GOT3 (cell line): ENCODE results near the gene SLC47A2.

Source experiments
- DNase-seq: peaks from one replicate; lab custom pipeline; 2025; ENCODE audit warnings: mixed read lengths; lab: John Stamatoyannopoulos, UW

SLC47A2 gene

GRCh38 chr17:19747159-19747719 is 30.9 kb upstream of the SLC47A2 start:
- no peak for DNase-seq

DNA sequence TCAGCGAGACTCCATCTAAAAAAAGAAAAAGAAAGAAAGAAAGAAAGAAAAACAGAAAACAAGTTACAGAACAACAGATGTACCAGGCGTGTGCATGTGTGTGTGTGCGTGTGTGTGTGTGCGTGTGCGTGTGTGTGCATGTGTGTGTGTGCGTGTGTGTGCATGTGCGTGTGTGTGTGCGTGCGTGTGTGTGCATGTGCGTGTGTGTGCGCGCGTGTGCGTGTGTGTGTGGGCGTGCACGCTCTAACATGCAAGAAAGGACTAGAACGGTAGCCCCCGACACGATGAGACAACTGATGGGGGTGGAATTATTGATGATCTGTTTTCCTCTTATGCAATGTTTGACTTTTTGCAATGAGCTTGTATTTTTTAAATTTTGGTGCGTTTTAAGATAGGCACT is 30.1 kb upstream of the SLC47A2 start:
- no peak for DNase-seq

GRCh38 chr17:19744922-19745757 is 28.8 kb upstream of the SLC47A2 start:
- DNase-seq = no peak

DNA sequence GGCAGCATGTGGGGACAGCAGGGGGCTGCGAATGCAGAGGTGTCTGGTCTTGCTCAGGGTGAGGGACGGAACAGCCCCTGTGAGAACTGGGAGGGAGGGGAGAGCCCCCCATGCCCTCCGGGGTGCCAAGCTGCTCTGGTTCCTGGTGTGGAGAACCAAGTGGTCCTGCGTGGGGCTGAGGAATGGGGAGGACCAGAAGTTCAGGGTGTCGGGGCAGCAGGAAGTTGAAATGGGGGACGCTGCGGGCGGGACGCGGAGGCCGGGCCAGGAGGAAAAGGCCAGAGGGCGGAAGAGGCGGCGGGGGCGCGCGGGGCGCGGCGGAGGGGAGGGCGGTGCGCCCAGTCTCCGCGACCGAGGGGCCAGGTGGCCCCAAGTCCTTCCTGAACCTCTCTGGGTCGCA is 28.1 kb upstream of the SLC47A2 start:
- DNase-seq = no peak

DNA sequence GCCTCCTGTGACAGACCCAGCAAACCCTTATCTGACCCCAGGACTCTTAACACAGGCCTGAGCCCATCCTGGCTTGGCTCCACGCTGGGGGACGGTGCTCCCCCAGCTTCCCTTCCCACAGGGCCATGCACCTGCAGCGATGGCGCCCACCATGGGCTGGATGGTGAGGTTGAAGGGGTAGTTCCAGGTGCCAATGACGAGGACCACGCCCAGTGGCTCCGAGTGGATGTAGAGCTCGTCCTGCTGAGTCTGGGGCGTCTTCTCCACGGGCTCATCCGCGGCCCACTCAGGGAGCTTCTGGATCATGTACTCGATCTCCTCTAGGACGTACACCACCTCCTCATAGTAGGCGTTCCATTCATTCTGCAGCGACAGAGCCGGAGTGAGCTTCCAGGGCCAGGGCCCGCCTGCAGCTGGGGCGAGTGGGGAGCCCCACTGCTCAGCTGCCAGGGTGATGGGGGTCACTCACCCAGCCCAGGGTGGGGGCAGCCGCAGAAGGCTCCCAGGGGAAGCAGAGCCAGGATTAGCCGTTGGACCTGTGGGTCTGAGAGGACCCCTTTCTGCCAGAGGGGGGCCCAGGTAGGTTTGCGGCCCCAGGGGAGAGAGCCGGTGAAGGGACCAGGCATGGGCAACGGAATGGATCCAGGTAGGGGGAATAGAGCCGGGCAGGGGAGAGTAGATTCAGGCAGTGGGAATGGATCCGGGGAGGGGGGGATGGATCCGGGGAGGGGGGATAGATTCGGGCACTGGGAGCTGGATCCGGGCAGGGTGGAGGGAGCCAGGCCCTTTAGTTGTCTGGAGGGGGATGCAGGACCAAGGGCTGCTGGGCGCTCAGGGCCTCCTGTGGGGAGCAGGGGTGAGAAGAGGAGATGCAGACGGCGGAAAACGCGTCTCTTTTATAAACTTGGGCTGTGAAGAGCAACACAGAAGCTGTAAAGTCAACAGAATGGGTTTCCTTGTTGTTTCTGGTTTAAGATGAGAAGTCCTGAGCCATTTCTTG is 27.0 kb upstream of the SLC47A2 start:
- DNase-seq = no peak

GRCh38 chr17:19742495-19742894 is 26.1 kb upstream of the SLC47A2 start:
- DNase-seq = no peak

DNA sequence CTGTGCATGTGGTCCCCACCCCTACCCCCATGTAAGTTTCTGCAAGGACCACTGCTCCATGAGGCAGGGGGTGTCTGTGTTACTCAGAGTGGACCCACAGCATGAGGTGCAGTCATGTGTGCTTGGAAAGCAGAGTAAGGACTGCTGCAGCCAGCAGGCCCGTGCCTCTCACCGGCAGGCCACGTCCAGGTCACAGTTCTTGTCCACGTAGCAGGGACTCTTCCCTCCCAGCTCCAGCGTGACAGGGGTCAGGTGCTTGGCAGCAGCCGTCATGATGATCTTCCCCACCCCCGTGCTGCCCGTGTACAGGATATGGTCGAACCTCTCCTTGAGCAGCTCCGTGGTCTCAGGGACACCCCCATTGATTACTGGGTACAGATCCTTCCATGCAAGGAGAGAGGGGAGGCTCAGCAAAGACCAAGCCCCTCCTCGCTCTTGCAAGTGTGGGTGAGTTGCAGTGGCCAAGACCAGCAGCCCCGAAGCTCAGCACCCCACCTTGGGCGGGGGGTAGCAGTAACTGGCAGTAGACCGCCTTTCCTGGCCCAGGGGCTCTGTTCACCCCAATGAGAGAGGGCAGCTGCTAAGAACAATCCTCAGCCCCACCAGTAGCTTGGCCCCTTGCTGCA is 25.6 kb upstream of the SLC47A2 start:
- no peak for DNase-seq

DNA sequence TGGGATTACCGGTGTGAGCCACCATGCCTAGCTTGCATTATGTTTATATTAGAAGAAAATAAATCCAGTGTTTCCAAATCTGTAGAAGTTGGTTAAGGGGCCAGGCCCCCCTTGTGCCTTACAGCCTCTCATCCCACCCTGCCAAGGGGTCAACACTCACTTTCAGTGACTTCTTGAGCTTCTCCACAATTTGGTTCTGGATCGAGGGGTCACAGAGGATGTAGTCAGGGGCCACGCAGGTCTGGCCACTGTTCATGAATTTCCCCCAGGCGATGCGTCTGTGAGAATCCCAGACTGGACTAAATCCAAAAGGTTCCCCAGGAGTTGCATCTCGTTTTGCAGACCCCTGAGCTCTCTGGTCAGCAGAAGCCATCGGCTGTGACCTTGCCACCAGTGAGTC is 24.5 kb upstream of the SLC47A2 start:
- no peak for DNase-seq

GRCh38 chr17:19739241-19740201 is 23.1 kb upstream of the SLC47A2 start:
- no peak for DNase-seq

DNA sequence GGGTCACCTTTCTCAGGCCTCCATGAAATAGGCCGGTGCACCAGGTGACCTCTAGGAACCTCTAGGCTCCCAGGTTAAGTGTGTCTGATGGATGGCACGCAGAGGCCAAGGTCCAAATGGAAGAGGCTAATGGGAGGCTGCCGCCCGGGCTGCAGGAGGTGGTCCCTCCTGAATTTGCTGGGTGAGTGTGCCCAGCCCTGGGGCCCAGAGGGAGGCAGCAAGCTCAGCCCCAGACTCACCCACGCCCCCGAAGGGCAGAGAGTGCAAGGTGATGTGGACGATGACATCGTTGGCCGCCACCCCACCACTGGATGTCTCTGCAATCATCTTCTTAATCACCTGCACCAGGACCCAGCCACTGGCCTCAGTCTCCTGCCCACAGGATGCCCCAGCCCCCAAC is 22.4 kb upstream of the SLC47A2 start:
- DNase-seq = no peak

- DNase-seq = no peak
Observed at GRCh38 chr17:19738073-19738449, 21.7 kb upstream of the SLC47A2 start.

GRCh38 chr17:19737305-19738072 is 21.1 kb upstream of the SLC47A2 start:
- no peak for DNase-seq

DNA sequence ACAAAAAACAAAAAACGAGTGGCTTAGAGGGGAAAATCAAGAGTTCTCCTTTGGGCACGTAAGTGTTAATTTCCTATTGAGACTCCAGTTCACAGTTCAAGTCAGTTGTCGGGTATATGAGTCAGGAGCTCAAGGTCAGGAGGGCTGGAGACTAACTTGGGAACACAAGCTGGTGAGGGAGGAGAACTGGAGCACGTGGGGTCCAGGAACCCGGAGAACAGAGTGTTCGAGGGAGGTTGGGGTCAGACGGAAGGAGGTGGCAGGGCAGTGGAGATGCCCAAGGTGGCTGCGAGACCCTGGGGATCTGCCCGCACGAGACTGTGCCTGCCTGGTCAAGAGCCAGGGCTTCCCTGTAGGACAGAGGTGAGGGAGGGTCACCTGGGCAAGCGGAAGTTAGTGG is 19.7 kb upstream of the SLC47A2 start:
- DNase-seq = no peak

- no peak for DNase-seq
Observed at GRCh38 chr17:19733953-19734526, 17.7 kb upstream of the SLC47A2 start.

DNA sequence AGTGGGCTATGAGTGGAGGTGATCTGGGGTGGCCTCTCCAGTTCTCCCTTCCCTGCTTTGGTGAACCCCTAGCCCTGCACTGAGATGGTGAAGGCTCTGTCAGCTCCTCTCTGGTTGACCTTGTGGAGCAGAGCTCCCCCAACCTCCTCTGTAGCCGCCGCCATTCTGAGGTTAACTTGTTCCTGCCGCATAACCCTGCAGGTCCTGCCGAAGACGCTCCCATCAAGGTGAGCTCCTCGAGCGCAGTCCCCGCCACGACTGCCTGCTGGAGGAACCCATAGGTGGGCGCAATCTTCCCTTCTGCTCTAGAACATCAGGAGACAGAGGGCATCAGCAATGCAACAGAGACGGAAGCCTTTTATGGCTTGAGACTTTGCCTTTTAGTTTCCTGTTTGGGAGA is 15.2 kb upstream of the SLC47A2 start:
- DNase-seq = no peak

DNA sequence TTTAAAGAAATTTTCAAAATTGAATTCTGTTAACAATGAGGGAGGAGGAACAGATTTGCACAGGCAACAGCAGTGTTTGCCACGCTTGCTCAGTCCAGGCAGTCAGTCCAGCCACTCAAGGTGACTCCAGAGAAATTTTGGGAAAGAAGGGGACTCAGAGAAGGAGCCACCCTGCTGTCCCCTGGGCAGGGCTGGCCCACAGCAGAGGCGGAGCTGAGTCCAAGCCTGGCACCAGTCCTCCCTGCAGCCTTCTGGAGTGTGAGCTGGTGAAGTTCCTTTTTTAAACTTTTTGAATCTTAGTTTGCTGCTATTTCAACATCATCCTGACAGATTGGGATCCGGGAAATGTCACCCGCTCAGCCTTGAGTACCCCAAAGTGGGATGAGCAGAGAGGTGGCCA is 14.5 kb upstream of the SLC47A2 start:
- no peak for DNase-seq

DNA sequence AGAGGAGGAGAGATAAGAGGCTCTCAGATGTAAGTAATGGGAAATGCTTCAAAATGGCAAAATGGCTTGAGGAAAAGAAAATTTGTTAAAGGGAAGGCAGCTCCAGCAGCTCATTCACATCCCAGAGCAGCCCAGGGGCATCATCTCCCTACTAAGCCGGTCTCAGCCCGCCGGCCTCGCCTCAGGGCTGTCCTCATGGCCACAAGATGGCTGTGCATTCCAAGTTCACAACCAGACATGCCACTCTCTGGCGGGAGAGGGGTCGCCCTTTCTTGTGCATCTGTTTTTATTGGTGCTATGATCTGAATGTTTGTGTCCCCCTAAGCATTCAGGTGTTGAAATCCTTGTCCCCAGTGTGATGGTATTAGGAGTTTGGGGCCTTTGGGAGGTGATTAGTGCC is 13.5 kb upstream of the SLC47A2 start:
- DNase-seq = no peak

DNA sequence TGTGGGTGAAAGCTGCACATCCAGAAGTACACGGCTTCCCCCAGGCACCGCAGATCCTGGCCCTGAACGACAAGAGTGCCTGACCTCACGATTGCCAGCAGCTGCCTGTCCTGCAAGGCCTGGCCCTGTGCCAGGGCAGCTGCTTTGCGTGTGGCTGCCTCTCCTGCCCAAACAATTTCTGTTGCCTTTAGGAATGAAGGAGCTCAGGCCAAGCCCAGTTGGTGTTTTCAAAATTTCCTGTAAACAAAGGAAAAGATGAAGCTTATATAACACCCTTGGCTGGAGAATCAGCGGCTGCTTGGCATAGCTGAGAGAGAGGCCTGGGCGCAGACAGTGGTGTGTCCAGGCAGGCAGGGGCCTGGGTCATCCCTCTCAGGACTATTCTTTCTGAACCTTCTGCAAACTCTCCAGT is 11.7 kb upstream of the SLC47A2 start:
- no peak for DNase-seq

DNA sequence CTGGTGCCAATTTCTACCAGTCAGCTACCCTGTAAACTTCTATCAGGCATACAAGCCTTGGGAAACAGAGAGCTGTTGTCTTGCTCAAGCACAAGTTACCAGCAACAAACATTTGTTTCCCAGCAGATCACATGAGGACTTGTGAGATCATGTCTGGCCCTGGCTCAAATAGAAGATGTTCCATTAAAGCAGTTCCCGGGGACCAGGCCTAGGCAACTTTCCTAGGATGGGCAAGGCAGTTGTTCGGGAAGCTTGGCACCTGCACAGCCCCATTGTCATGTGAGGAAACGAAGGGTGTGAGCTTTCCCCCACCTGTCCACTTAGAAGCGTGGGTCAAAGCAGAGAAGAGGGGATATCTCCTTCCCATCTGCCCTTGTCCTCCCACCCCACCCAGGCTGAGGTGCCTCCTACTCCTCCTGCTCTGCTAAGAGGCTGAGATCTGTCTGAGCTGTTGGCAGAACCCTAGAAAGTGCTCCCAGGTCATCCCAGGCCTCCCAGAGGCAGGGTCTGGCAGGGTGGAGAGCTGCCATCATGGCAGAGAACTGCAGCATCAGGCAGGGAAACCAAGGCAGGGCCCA is 11.2 kb upstream of the SLC47A2 start:
- no peak for DNase-seq
